ENCODE measurements around the gene HLX. TPM values are rescaled to one million over a fixed set of nuclear protein-coding genes. Genes with fewer than 3 reads are reported as not detected.

Gene HLX
- polyA plus RNA-seq, 1 donor from 2014 or later: not detected

- Histone ChIP-seq H3F3A (ENCODE audit: insufficient read depth, low read length, poor library complexity, severe bottlenecking) (no peaks in the 10 kb centered on the region), H3K36me3 (ENCODE audit: insufficient read depth, low read length) (no peaks in the 10 kb centered on the region), H3K9ac (ENCODE audit: low read length) (no peak overlapping the region), H3K27ac (ENCODE audit: low read length) (no peak overlapping the region), H3K9me2 (ENCODE audit: insufficient read depth, low read length) (no peaks in the 10 kb centered on the region), H2AFZ (ENCODE audit: low read depth, low read length) (no peak overlapping the region), H3K9me3 (ENCODE audit: low read length) (no peaks in the 10 kb centered on the region), H4K20me1 (ENCODE audit: insufficient read depth) (no peaks in the 10 kb centered on the region), H3K27me3 (ENCODE audit: insufficient read depth, low read depth, low read length) (peaks cover 83% of the 10 kb centered on the region), H3K4me2 (ENCODE audit: low read length) (no peak overlapping the region), H3K4me3 (ENCODE audit: low read length) (peak overlapping the region; percentile 52), H3K79me2 (replicated peaks; ENCODE audit: insufficient read depth, low read length) (no peaks in the 10 kb centered on the region)
- TF ChIP-seq POLR2AphosphoS5 (IDR thresholded peaks at IDR 0.05) (no peak), EZH2 (IDR thresholded peaks at IDR 0.05; ENCODE audit: borderline replicate concordance, insufficient read depth, low read length, poor library complexity, severe bottlenecking) (peak; percentile 53)
Measured at GRCh38 chr1:220877377-220878095, 1.7 kb upstream of the HLX start.

GRCh38 chr1:220878191-220879075 is 810 bp upstream of the HLX start:
- Histone ChIP-seq H3K27me3 (ENCODE audit: insufficient read depth, low read depth, low read length) (peaks cover 92% of the 10 kb centered on the region), H3K4me3 (ENCODE audit: low read length) (peak overlapping the region; percentile 68), H3K9me2 (ENCODE audit: insufficient read depth, low read length) (no peaks in the 10 kb centered on the region), H3K4me2 (ENCODE audit: low read length) (no peak overlapping the region), H3F3A (ENCODE audit: insufficient read depth, low read length, poor library complexity, severe bottlenecking) (no peaks in the 10 kb centered on the region), H3K79me2 (replicated peaks; ENCODE audit: insufficient read depth, low read length) (no peaks in the 10 kb centered on the region), H3K27ac (ENCODE audit: low read length) (no peak overlapping the region), H4K20me1 (ENCODE audit: insufficient read depth) (no peaks in the 10 kb centered on the region), H3K9ac (ENCODE audit: low read length) (no peak overlapping the region), H3K36me3 (ENCODE audit: insufficient read depth, low read length) (no peaks in the 10 kb centered on the region), H2AFZ (ENCODE audit: low read depth, low read length) (no peak overlapping the region), H3K9me3 (ENCODE audit: low read length) (no peaks in the 10 kb centered on the region)
- TF ChIP-seq EP300 (conservative IDR thresholded peaks at IDR 0.05; ENCODE audit: poor library complexity, severe bottlenecking) (no peak), TAF1 (IDR thresholded peaks at IDR 0.05; ENCODE audit: low read depth) (no peak), EZH2 (IDR thresholded peaks at IDR 0.05; ENCODE audit: borderline replicate concordance, insufficient read depth, low read length, poor library complexity, severe bottlenecking) (no peak), MXI1 (conservative IDR thresholded peaks at IDR 0.05; ENCODE audit: poor library complexity, severe bottlenecking) (no peak), POLR2AphosphoS5 (IDR thresholded peaks at IDR 0.05) (peak; percentile 7), SMC3 (conservative IDR thresholded peaks at IDR 0.05; ENCODE audit: poor library complexity) (no peak), RAD21 (conservative IDR thresholded peaks at IDR 0.05) (no peak), REST (IDR thresholded peaks at IDR 0.05; ENCODE audit: borderline replicate concordance) (no peak)
- TF ChIP-seq, protein P1, sequence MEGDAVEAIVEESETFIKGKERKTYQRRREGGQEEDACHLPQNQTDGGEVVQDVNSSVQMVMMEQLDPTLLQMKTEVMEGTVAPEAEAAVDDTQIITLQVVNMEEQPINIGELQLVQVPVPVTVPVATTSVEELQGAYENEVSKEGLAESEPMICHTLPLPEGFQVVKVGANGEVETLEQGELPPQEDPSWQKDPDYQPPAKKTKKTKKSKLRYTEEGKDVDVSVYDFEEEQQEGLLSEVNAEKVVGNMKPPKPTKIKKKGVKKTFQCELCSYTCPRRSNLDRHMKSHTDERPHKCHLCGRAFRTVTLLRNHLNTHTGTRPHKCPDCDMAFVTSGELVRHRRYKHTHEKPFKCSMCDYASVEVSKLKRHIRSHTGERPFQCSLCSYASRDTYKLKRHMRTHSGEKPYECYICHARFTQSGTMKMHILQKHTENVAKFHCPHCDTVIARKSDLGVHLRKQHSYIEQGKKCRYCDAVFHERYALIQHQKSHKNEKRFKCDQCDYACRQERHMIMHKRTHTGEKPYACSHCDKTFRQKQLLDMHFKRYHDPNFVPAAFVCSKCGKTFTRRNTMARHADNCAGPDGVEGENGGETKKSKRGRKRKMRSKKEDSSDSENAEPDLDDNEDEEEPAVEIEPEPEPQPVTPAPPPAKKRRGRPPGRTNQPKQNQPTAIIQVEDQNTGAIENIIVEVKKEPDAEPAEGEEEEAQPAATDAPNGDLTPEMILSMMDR (IDR thresholded peaks at IDR 0.05; ENCODE audit: poor library complexity, severe bottlenecking): no peak

All from neural cell (in vitro differentiated cells).